HEK293 (cell line): ENCODE data around the gene ZBTB22.

Source experiments
- FEZF1 ChIP-seq: fragments of 450-650 bp; formaldehyde crosslinking; IDR thresholded peaks from 2 replicates; pipeline ENCODE4 v1.5.1; 2016; ENCODE audit warnings: missing biosample characterization, missing genetic modification characterization
- GFI1B ChIP-seq: fragments of 450-650 bp; formaldehyde crosslinking; IDR thresholded peaks from 2 replicates; pipeline ENCODE4 v1.5.1; 2016; ENCODE audit warnings: missing biosample characterization, missing genetic modification characterization
- GLI2 ChIP-seq: fragments of 450-650 bp; formaldehyde crosslinking; IDR thresholded peaks from 2 replicates; pipeline ENCODE4; 2017; ENCODE audit warnings: missing biosample characterization, missing genetic modification characterization, low read depth, borderline replicate concordance
- GLIS1 ChIP-seq: fragments of 450-650 bp; formaldehyde crosslinking; IDR thresholded peaks from 2 replicates; pipeline ENCODE4 v1.5.1; 2016; ENCODE audit warnings: missing biosample characterization, missing genetic modification characterization
- KLF8 ChIP-seq: fragments of 450-650 bp; formaldehyde crosslinking; IDR thresholded peaks from 2 replicates; pipeline ENCODE4 v1.5.1; 2016; ENCODE audit warnings: missing biosample characterization, missing genetic modification characterization
- KLF9 ChIP-seq: fragments of 450-650 bp; formaldehyde crosslinking; IDR thresholded peaks from 2 replicates; pipeline ENCODE4 v1.5.1; 2016; ENCODE audit warnings: missing biosample characterization, missing genetic modification characterization, low read depth
- SALL2 ChIP-seq: fragments of 450-650 bp; formaldehyde crosslinking; IDR thresholded peaks from 2 replicates; pipeline ENCODE4 v1.5.0; 2017; ENCODE audit warnings: missing biosample characterization, mild to moderate bottlenecking, missing genetic modification characterization, borderline replicate concordance
- YY2 ChIP-seq: fragments of 450-650 bp; formaldehyde crosslinking; IDR thresholded peaks from 2 replicates; pipeline ENCODE4 v1.5.1; 2016; ENCODE audit warnings: missing biosample characterization, missing genetic modification characterization
- ZFHX2 ChIP-seq: fragments of 450-650 bp; formaldehyde crosslinking; conservative IDR thresholded peaks from 2 replicates; pipeline ENCODE4 v1.5.1; 2016; ENCODE audit warnings: missing biosample characterization, missing genetic modification characterization
- ZNF121 ChIP-seq: fragments of 450-650 bp; formaldehyde crosslinking; IDR thresholded peaks from 2 replicates; pipeline ENCODE4 v1.5.1; 2016; ENCODE audit warnings: missing biosample characterization, missing genetic modification characterization
- ZNF140 ChIP-seq: fragments of 450-650 bp; formaldehyde crosslinking; IDR thresholded peaks from 2 replicates; pipeline ENCODE4 v1.5.1; 2016; ENCODE audit warnings: missing biosample characterization, missing genetic modification characterization
- ZNF155 ChIP-seq: fragments of 450-650 bp; formaldehyde crosslinking; IDR thresholded peaks from 2 replicates; pipeline ENCODE4 v1.5.1; 2016; ENCODE audit warnings: missing biosample characterization, missing genetic modification characterization
- ZNF274 ChIP-seq, 2 experiments: fragments of 200-500 bp in 1 of 2; fragments of 450-650 bp in 1 of 2; sonication (Bioruptor generic) in 1 of 2; formaldehyde crosslinking in 1 of 2; IDR thresholded peaks; 2 replicates each; pipeline versions ENCODE4 v1.5.1 to v1.6.1; 2014 to 2016; ENCODE audit warnings: borderline replicate concordance in 1 of 2, inconsistent platforms in 1 of 2, low read length in 1 of 2, missing biosample characterization in 1 of 2, missing genetic modification characterization in 1 of 2
- ZNF324 ChIP-seq: fragments of 450-650 bp; formaldehyde crosslinking; IDR thresholded peaks from 2 replicates; pipeline ENCODE4 v1.5.1; 2016; ENCODE audit warnings: missing biosample characterization, missing genetic modification characterization
- ZNF341 ChIP-seq: fragments of 450-650 bp; formaldehyde crosslinking; IDR thresholded peaks from 2 replicates; pipeline ENCODE4; 2016; ENCODE audit warnings: low read depth, missing biosample characterization, missing genetic modification characterization
- ZNF354C ChIP-seq: fragments of 450-650 bp; formaldehyde crosslinking; IDR thresholded peaks from 2 replicates; pipeline ENCODE4 v1.5.1; 2016; ENCODE audit warnings: missing biosample characterization, missing genetic modification characterization, low read depth, borderline replicate concordance
- ZNF394 ChIP-seq: fragments of 450-650 bp; formaldehyde crosslinking; IDR thresholded peaks from 2 replicates; pipeline ENCODE4 v1.5.1; 2016; ENCODE audit warnings: missing biosample characterization, missing genetic modification characterization, mild to moderate bottlenecking, moderate library complexity, borderline replicate concordance
- ZNF426 ChIP-seq: fragments of 450-650 bp; formaldehyde crosslinking; IDR thresholded peaks from 2 replicates; pipeline ENCODE4 v1.5.1; 2017; ENCODE audit warnings: missing biosample characterization, missing genetic modification characterization, mild to moderate bottlenecking, inconsistent platforms, moderate library complexity
- ZNF530 ChIP-seq: fragments of 450-650 bp; formaldehyde crosslinking; IDR thresholded peaks from 2 replicates; pipeline ENCODE4 v1.5.1; 2016; ENCODE audit warnings: low read depth, missing biosample characterization, missing genetic modification characterization
- ZNF555 ChIP-seq: fragments of 450-650 bp; formaldehyde crosslinking; conservative IDR thresholded peaks from 2 replicates; pipeline ENCODE4 v1.5.1; 2017; ENCODE audit warnings: missing biosample characterization, mild to moderate bottlenecking, missing genetic modification characterization, inconsistent platforms
- ZNF596 ChIP-seq: fragments of 450-650 bp; IDR thresholded peaks from 2 replicates; pipeline ENCODE4 v1.5.0; 2018; ENCODE audit warnings: missing biosample characterization, mild to moderate bottlenecking, missing genetic modification characterization, moderate library complexity
- ZNF624 ChIP-seq: fragments of 450-650 bp; formaldehyde crosslinking; IDR thresholded peaks from 2 replicates; pipeline ENCODE4 v1.5.1; 2017; ENCODE audit warnings: missing biosample characterization, missing genetic modification characterization
- ZNF658 ChIP-seq: fragments of 450-650 bp; formaldehyde crosslinking; IDR thresholded peaks from 2 replicates; pipeline ENCODE4; 2016; ENCODE audit warnings: missing biosample characterization, missing genetic modification characterization
- ZNF677 ChIP-seq: fragments of 450-650 bp; IDR thresholded peaks from 2 replicates; pipeline ENCODE4 v1.5.0; 2018; ENCODE audit warnings: missing biosample characterization, mild to moderate bottlenecking, missing genetic modification characterization, moderate library complexity
- ZNF76 ChIP-seq: fragments of 450-650 bp; formaldehyde crosslinking; IDR thresholded peaks from 2 replicates; pipeline ENCODE4; 2016; ENCODE audit warnings: low read depth, missing biosample characterization, missing genetic modification characterization, borderline replicate concordance
- ZNF768 ChIP-seq: fragments of 450-650 bp; formaldehyde crosslinking; IDR thresholded peaks from 2 replicates; pipeline ENCODE4 v1.5.1; 2018; ENCODE audit warnings: missing biosample characterization, mild to moderate bottlenecking, missing genetic modification characterization
- ZNF830 ChIP-seq: fragments of 450-650 bp; IDR thresholded peaks from 2 replicates; pipeline ENCODE4 v1.5.0; 2018; ENCODE audit warnings: missing biosample characterization, missing genetic modification characterization, low read depth, mild to moderate bottlenecking, moderate library complexity
- TF ChIP-seq, protein P1 (sequence below): fragments of 450-650 bp; formaldehyde crosslinking; IDR thresholded peaks from 2 replicates; pipeline ENCODE4 v1.5.1; 2016; ENCODE audit warnings: missing biosample characterization, missing genetic modification characterization
- TF ChIP-seq, protein P2 (sequence below): fragments of 450-650 bp; formaldehyde crosslinking; IDR thresholded peaks from 2 replicates; pipeline ENCODE4 v1.5.1; 2016; ENCODE audit warnings: missing biosample characterization, missing genetic modification characterization
- TF ChIP-seq, protein P3 (sequence below): fragments of 450-650 bp; formaldehyde crosslinking; IDR thresholded peaks from 2 replicates; pipeline ENCODE4 v1.5.1; 2016; ENCODE audit warnings: missing biosample characterization, missing genetic modification characterization, borderline replicate concordance
- TF ChIP-seq, protein P4 (sequence below): fragments of 450-650 bp; formaldehyde crosslinking; IDR thresholded peaks from 2 replicates; pipeline ENCODE4 v1.5.1; 2016; ENCODE audit warnings: missing biosample characterization, missing genetic modification characterization, low read depth

The ZBTB22 gene

DNA sequence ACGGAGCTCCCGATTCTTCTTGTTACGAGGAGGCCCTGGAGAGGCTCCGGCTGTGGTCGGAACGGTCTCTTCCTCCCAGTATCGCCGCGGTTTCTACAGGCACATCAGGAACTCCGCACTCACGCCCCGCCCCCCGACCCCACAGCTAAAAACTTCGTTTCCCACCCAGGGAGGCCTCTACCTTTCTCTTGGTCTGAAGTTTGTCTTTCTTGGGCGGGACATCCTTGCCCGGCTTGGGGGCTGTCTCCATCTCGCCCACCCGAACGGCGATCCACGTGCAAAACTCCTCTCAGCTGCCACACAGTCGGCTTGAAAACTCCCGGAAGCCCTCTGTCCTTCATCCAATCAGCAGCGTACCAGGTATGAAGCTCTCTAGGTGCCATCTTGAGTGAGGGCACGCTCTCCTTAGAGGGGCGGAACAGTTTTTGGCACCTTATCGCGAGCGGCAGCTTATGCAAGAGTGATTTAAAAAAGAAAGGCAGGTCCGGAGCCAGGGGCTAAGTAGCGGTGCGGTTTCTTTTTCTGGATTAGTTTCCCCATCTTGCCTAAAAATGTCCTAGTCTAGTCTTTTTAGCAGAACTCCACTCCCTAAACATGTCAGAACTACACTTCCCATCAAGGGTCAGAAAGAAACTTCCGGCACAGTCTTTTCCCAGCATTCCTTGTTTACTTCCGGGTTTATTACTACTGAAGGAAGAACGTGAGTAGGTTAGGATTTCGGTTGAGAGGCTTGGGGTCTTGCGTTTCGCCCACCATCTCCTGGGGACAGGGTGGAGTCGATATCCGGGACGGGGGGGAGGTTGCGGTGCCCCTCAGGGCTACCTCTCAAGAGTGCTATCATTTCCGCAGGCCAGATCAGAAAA lies 28.4 kb downstream of the ZBTB22 start, which contains the start of the genes PFDN6 and WDR46 (continued):
- TF ChIP-seq ZNF121 (tag by site-specific recombination) (no peak), GLI2 (tag by site-specific recombination) (no peak), ZNF624 (tag by site-specific recombination) (no peak), ZNF341 (tag by site-specific recombination) (peak; percentile 53), KLF9 (peak; percentile 79), ZNF274 (IDR thresholded peaks at IDR 0.05; ENCODE audit: low read length) (no peak), ZNF274 (tag by site-specific recombination; IDR thresholded peaks at IDR 0.05; ENCODE audit: borderline replicate concordance) (no peak), ZNF768 (tag by site-specific recombination) (no peak), ZNF677 (tag by site-specific recombination) (no peak), FEZF1 (tag by site-specific recombination) (peak; percentile 69), ZNF354C (tag by site-specific recombination) (no peak), SALL2 (tag by site-specific recombination) (no peak), YY2 (peak; percentile 83), ZNF140 (tag by site-specific recombination) (no peak), ZNF830 (no peak), KLF8 (tag by site-specific recombination) (peak; percentile 77), GFI1B (tag by site-specific recombination) (no peak), ZNF658 (tag by site-specific recombination) (no peak), ZNF530 (tag by site-specific recombination) (no peak), ZNF426 (no peak), ZNF76 (peak; percentile 98), ZNF555 (tag by site-specific recombination) (no peak), ZFHX2 (tag by site-specific recombination) (0 out of 2 replicates have a peak, but pooled peaks have one; percentile 40), GLIS1 (tag by site-specific recombination) (no peak), ZNF324 (tag by site-specific recombination) (no peak), ZNF155 (tag by site-specific recombination) (no peak), ZNF394 (peak; percentile 21; the same call in 1 of the 2 replicates), ZNF596 (tag by site-specific recombination) (no peak)
- TF ChIP-seq, protein P1, sequence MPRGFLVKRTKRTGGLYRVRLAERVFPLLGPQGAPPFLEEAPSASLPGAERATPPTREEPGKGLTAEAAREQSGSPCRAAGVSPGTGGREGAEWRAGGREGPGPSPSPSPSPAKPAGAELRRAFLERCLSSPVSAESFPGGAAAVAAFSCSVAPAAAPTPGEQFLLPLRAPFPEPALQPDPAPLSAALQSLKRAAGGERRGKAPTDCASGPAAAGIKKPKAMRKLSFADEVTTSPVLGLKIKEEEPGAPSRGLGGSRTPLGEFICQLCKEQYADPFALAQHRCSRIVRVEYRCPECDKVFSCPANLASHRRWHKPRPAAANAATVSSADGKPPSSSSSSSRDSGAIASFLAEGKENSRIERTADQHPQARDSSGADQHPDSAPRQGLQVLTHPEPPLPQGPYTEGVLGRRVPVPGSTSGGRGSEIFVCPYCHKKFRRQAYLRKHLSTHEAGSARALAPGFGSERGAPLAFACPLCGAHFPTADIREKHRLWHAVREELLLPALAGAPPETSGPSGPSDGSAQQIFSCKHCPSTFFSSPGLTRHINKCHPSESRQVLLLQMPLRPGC (tag by site-specific recombination), result no peak
- TF ChIP-seq, protein P2, sequence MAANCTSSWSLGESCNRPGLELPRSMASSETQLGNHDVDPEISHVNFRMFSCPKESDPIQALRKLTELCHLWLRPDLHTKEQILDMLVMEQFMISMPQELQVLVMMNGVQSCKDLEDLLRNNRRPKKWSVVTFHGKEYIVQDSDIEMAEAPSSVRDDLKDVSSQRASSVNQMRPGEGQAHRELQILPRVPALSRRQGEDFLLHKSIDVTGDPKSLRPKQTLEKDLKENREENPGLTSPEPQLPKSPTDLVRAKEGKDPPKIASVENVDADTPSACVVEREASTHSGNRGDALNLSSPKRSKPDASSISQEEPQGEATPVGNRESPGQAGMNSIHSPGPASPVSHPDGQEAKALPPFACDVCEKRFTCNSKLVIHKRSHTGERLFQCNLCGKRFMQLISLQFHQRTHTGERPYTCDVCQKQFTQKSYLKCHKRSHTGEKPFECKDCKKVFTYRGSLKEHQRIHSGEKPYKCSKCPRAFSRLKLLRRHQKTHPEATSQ (tag by site-specific recombination), result no peak
- TF ChIP-seq, protein P3, sequence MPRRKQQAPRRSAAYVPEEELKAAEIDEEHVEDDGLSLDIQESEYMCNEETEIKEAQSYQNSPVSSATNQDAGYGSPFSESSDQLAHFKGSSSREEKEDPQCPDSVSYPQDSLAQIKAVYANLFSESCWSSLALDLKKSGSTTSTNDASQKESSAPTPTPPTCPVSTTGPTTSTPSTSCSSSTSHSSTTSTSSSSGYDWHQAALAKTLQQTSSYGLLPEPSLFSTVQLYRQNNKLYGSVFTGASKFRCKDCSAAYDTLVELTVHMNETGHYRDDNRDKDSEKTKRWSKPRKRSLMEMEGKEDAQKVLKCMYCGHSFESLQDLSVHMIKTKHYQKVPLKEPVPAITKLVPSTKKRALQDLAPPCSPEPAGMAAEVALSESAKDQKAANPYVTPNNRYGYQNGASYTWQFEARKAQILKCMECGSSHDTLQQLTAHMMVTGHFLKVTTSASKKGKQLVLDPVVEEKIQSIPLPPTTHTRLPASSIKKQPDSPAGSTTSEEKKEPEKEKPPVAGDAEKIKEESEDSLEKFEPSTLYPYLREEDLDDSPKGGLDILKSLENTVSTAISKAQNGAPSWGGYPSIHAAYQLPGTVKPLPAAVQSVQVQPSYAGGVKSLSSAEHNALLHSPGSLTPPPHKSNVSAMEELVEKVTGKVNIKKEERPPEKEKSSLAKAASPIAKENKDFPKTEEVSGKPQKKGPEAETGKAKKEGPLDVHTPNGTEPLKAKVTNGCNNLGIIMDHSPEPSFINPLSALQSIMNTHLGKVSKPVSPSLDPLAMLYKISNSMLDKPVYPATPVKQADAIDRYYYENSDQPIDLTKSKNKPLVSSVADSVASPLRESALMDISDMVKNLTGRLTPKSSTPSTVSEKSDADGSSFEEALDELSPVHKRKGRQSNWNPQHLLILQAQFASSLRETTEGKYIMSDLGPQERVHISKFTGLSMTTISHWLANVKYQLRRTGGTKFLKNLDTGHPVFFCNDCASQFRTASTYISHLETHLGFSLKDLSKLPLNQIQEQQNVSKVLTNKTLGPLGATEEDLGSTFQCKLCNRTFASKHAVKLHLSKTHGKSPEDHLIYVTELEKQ, result no peak
- TF ChIP-seq, protein P4, sequence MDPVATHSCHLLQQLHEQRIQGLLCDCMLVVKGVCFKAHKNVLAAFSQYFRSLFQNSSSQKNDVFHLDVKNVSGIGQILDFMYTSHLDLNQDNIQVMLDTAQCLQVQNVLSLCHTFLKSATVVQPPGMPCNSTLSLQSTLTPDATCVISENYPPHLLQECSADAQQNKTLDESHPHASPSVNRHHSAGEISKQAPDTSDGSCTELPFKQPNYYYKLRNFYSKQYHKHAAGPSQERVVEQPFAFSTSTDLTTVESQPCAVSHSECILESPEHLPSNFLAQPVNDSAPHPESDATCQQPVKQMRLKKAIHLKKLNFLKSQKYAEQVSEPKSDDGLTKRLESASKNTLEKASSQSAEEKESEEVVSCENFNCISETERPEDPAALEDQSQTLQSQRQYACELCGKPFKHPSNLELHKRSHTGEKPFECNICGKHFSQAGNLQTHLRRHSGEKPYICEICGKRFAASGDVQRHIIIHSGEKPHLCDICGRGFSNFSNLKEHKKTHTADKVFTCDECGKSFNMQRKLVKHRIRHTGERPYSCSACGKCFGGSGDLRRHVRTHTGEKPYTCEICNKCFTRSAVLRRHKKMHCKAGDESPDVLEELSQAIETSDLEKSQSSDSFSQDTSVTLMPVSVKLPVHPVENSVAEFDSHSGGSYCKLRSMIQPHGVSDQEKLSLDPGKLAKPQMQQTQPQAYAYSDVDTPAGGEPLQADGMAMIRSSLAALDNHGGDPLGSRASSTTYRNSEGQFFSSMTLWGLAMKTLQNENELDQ (tag by site-specific recombination), result no peak
